ENCODE measurements around the gene CRYBG1. TPM values are rescaled to one million over a fixed set of nuclear protein-coding genes. Genes with fewer than 3 reads are reported as not detected.
A peak's percentile ranks its signal among the peaks of the same experiment; 100 is the strongest.

Gene CRYBG1
- polyA plus RNA-seq, 1 experiment = 1.9 TPM

- Histone ChIP-seq H3K4me3 (ENCODE audit: low read depth, low read length) (no peak overlapping the region), H3K27me3 (ENCODE audit: control insufficient read depth, insufficient read depth, low read length) (peaks cover 22% of the 10 kb centered on the region), H3K9me3 (ENCODE audit: control insufficient read depth, insufficient read depth, low read length) (no peaks in the 10 kb centered on the region), H3K27ac (ENCODE audit: low read depth, low read length) (no peak overlapping the region)
- POLR2A ChIA-PET = no interaction called here
- CTCF ChIA-PET = interaction anchor here (2.1 to 14.0 kb wide), 2 partner anchors 100 to 128 kb away, joined by 6 to 462 read pairs; no protein-coding TSS in a partner anchor
- TF ChIP-seq, protein P1, sequence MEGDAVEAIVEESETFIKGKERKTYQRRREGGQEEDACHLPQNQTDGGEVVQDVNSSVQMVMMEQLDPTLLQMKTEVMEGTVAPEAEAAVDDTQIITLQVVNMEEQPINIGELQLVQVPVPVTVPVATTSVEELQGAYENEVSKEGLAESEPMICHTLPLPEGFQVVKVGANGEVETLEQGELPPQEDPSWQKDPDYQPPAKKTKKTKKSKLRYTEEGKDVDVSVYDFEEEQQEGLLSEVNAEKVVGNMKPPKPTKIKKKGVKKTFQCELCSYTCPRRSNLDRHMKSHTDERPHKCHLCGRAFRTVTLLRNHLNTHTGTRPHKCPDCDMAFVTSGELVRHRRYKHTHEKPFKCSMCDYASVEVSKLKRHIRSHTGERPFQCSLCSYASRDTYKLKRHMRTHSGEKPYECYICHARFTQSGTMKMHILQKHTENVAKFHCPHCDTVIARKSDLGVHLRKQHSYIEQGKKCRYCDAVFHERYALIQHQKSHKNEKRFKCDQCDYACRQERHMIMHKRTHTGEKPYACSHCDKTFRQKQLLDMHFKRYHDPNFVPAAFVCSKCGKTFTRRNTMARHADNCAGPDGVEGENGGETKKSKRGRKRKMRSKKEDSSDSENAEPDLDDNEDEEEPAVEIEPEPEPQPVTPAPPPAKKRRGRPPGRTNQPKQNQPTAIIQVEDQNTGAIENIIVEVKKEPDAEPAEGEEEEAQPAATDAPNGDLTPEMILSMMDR (IDR thresholded peaks at IDR 0.05; ENCODE audit: low read depth, low read length) = no peak
- DNase-seq (ENCODE audit: low read depth, low spot score) = no peak
Measured at GRCh38 chr6:106439459-106439858, 78.9 kb downstream of the CRYBG1 start.

- Histone ChIP-seq H3K27me3 (ENCODE audit: control insufficient read depth, insufficient read depth, low read length) (peaks cover 18% of the 10 kb centered on the region), H3K4me3 (ENCODE audit: low read depth, low read length) (no peak overlapping the region), H3K9me3 (ENCODE audit: control insufficient read depth, insufficient read depth, low read length) (no peaks in the 10 kb centered on the region), H3K27ac (ENCODE audit: low read depth, low read length) (no peak overlapping the region)
- CTCF ChIA-PET = interaction anchor here (2.1 to 14.0 kb wide), 4 partner anchors 101 to 540 kb away, joined by 5 to 462 read pairs (median 38); no protein-coding TSS in a partner anchor
- no peak for DNase-seq (ENCODE audit: low read depth, low spot score)
- TF ChIP-seq, protein P1 (IDR thresholded peaks at IDR 0.05; ENCODE audit: low read depth, low read length) = no peak
- POLR2A ChIA-PET = no interaction called here
Measured at GRCh38 chr6:106440546-106440945, 80.0 kb downstream of the CRYBG1 start.

GRCh38 chr6:106442395-106442794 lies 81.9 kb downstream of the CRYBG1 start:
- ChIA-PET POLR2A (no interaction called here), CTCF (interaction anchor here (0.6 to 14.0 kb wide), 11 partner anchors 10 to 537 kb away, joined by 3 to 462 read pairs (median 4); partner anchors contain the start of gene CRYBG1)
- H3K4me3 ChIP-seq (ENCODE audit: low read depth, low read length) = no peak overlapping the region
- DNase-seq (ENCODE audit: low read depth, low spot score) = no peak
- H3K27ac ChIP-seq (ENCODE audit: low read depth, low read length) = no peak overlapping the region
- no peaks in the 10 kb centered on the region for H3K9me3 ChIP-seq (ENCODE audit: control insufficient read depth, insufficient read depth, low read length)
- TF ChIP-seq, protein P1 (IDR thresholded peaks at IDR 0.05; ENCODE audit: low read depth, low read length) = no peak
- peaks cover 18% of the 10 kb centered on the region for H3K27me3 ChIP-seq (ENCODE audit: control insufficient read depth, insufficient read depth, low read length)

GRCh38 chr6:106444777-106445507 lies 84.4 kb downstream of the CRYBG1 start:
- Histone ChIP-seq H3K9me3 (ENCODE audit: control insufficient read depth, insufficient read depth, low read length) (no peaks in the 10 kb centered on the region), H3K27ac (ENCODE audit: low read depth, low read length) (no peak overlapping the region), H3K4me3 (ENCODE audit: low read depth, low read length) (no peak overlapping the region), H3K27me3 (ENCODE audit: control insufficient read depth, insufficient read depth, low read length) (peaks cover 7% of the 10 kb centered on the region)
- POLR2A ChIA-PET = no interaction called here
- TF ChIP-seq, protein P1 (IDR thresholded peaks at IDR 0.05; ENCODE audit: low read depth, low read length) = peak; percentile 80
- CTCF ChIA-PET = interaction anchor here (0.5 to 14.0 kb wide), 42 partner anchors 11 to 1355 kb away, joined by 3 to 462 read pairs (median 4); partner anchors contain the start of gene CRYBG1
- DNase-seq (ENCODE audit: low read depth, low spot score) = peak; percentile 32

DNA sequence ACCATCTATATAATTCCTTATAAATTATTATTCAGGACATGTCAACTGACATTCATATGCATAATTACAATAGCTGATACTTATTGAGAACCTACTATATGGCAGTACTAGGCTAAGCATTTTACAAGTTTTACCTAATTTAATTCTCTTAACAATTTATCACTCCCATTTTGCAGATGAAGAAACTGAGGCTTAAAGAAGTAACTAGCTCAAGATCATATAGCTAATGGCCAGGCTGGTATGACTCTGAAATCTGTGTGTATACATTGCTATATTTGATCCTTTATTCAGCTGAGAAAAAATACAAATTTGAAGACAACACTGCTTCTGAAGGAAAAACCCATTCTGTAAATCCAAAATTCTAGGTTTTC lies 85.0 kb downstream of the CRYBG1 start:
- H3K4me3 ChIP-seq (ENCODE audit: low read depth, low read length) = no peak overlapping the region
- CTCF ChIA-PET = interaction anchor here (0.5 to 14.0 kb wide), 31 partner anchors 10 to 1356 kb away, joined by 3 to 462 read pairs (median 4); partner anchors contain the start of gene CRYBG1
- no peak for DNase-seq (ENCODE audit: low read depth, low spot score)
- H3K27me3 ChIP-seq (ENCODE audit: control insufficient read depth, insufficient read depth, low read length) = peaks cover 7% of the 10 kb centered on the region
- POLR2A ChIA-PET = no interaction called here
- TF ChIP-seq, protein P1 (IDR thresholded peaks at IDR 0.05; ENCODE audit: low read depth, low read length) = no peak
- no peak overlapping the region for H3K27ac ChIP-seq (ENCODE audit: low read depth, low read length)
- H3K9me3 ChIP-seq (ENCODE audit: control insufficient read depth, insufficient read depth, low read length) = no peaks in the 10 kb centered on the region
